Endothelial cell of umbilical vein (primary cell): ENCODE results near the gene PPM1H. TPM values are rescaled to one million over a fixed set of nuclear protein-coding genes. Genes with fewer than 3 reads are reported as not detected.

Experiments
- BruUV-seq: library from RNA; stranded (reverse); fragments of 400-500 nt; replicated peaks from 2 replicates; lab custom pipeline; 2021; lab: Mats Ljungman, UMichigan
- CTCF ChIA-PET: fragments of 300-600, 350-600 bp; sonication (Branson Sonifier 250); formaldehyde crosslinking; loops from one replicate; lab custom pipeline; 2021; ENCODE audit warnings: antibody characterized with exemption, inconsistent platforms; lab: Charles Lee
- POLR2A ChIA-PET: fragments of 300-600, 350-600 bp; sonication (Branson Sonifier 250); formaldehyde crosslinking; loops from one replicate; lab custom pipeline; 2021; ENCODE audit warnings: antibody characterized with exemption, inconsistent platforms; lab: Charles Lee
- DNase-seq: peaks from one replicate; pipeline ENCODE4 v3.0.0-alpha.2; 2011; ENCODE audit warnings: low read depth, low spot score
- FAIRE-seq: peaks from 2 replicates; lab custom pipeline; 2011; peaks lifted over from hg19 to GRCh38; lab: Jason Lieb, UNC
- H2AFZ ChIP-seq: 2 replicates; pipeline ENCODE4 v1.6.0; 2012; ENCODE audit warnings: low read depth, low read length, control low read depth, inconsistent platforms
- H3K27ac ChIP-seq: 2 replicates; pipeline ENCODE4 v1.5.1; 2011; ENCODE audit warnings: low read depth, mild to moderate bottlenecking, control low read depth, low read length, moderate library complexity; ENCODE audit not compliant: insufficient read depth
- H3K27me3 ChIP-seq, 2 experiments: 2 replicates each; pipeline versions ENCODE4 v1.6.0 to v1.6.1; 2011; ENCODE audit warnings: low read length in 2 of 2, mixed read lengths in 1 of 2; ENCODE audit not compliant: control insufficient read depth in 2 of 2, insufficient read depth in 2 of 2
- H3K36me3 ChIP-seq, 2 experiments: 2 replicates in 1 of 2; 3 replicates in 1 of 2; pipeline ENCODE4 v1.5.1; 2011; ENCODE audit warnings: low read length in 2 of 2, mild to moderate bottlenecking in 1 of 2, moderate library complexity in 1 of 2; ENCODE audit not compliant: control insufficient read depth in 2 of 2, insufficient read depth in 2 of 2; ENCODE audit errors: extremely low read depth in 1 of 2
- H3K4me1 ChIP-seq: 3 replicates; pipeline ENCODE4 v1.5.1; 2011; ENCODE audit warnings: mild to moderate bottlenecking, low read length; ENCODE audit not compliant: control insufficient read depth, insufficient read depth; ENCODE audit errors: extremely low read depth
- H3K4me2 ChIP-seq: 2 replicates; pipeline ENCODE4 v1.6.1; 2011; ENCODE audit warnings: low read length, control low read depth, mixed read lengths; ENCODE audit not compliant: insufficient read depth
- H3K4me3 ChIP-seq, 3 experiments: fragments of 200-600 bp in 1 of 3; sonication (generic), shearing (Covaris generic) in 1 of 3; replicated peaks in 1 of 3; 2 replicates each; pipeline ENCODE4 v1.5.1; 2011 to 2016; ENCODE audit warnings: control low read depth in 3 of 3, low read length in 3 of 3, mild to moderate bottlenecking in 2 of 3, inconsistent platforms in 1 of 3, low read depth in 1 of 3, moderate library complexity in 1 of 3; ENCODE audit not compliant: insufficient read depth in 1 of 3
- H3K79me2 ChIP-seq: 2 replicates; pipeline ENCODE4 v1.6.0; 2012; ENCODE audit warnings: low read length, inconsistent platforms; ENCODE audit not compliant: control insufficient read depth, insufficient read depth
- H3K9ac ChIP-seq: replicated peaks from 2 replicates; pipeline ENCODE3; 2011; ENCODE audit warnings: low read length, control low read depth; ENCODE audit not compliant: insufficient read depth; ENCODE audit errors: extremely low read depth
- H3K9me1 ChIP-seq: replicated peaks from 3 replicates; pipeline ENCODE4 v1.6.0; 2011; ENCODE audit warnings: mild to moderate bottlenecking, low read length; ENCODE audit not compliant: control insufficient read depth, insufficient read depth; ENCODE audit errors: extremely low read depth
- H3K9me3 ChIP-seq: replicated peaks from 2 replicates; pipeline ENCODE4 v1.5.1; 2012; ENCODE audit warnings: low read length, inconsistent platforms; ENCODE audit not compliant: control insufficient read depth, insufficient read depth
- H4K20me1 ChIP-seq: replicated peaks from 2 replicates; pipeline ENCODE3; 2011; ENCODE audit warnings: mild to moderate bottlenecking, low read length; ENCODE audit not compliant: control insufficient read depth, insufficient read depth; ENCODE audit errors: extremely low read depth
- EZH2 ChIP-seq: IDR thresholded peaks from 2 replicates; pipeline ENCODE4 v1.6.1; 2012; ENCODE audit warnings: borderline replicate concordance, low read depth, mild to moderate bottlenecking, moderate library complexity, low read length, inconsistent platforms; ENCODE audit not compliant: severe bottlenecking
- FOS ChIP-seq: IDR thresholded peaks from 2 replicates; pipeline ENCODE4 v1.6.1; 2011; ENCODE audit warnings: mild to moderate bottlenecking, low read length, moderate library complexity, borderline replicate concordance; ENCODE audit not compliant: insufficient read depth
- GATA2 ChIP-seq: IDR thresholded peaks from 2 replicates; pipeline ENCODE4 v1.7.0; 2011; ENCODE audit warnings: low read depth, mild to moderate bottlenecking, moderate library complexity, mixed read lengths, low read length; ENCODE audit not compliant: insufficient read length, insufficient read depth
- JUN ChIP-seq: IDR thresholded peaks from 2 replicates; pipeline ENCODE4 v1.6.1; 2011; ENCODE audit warnings: borderline replicate concordance, low read depth; ENCODE audit not compliant: insufficient read length, insufficient read depth
- MAX ChIP-seq: IDR thresholded peaks from 2 replicates; pipeline ENCODE4 v1.6.1; 2011; ENCODE audit not compliant: insufficient read depth, insufficient read length
- MYC ChIP-seq: IDR thresholded peaks from one replicate; pipeline ENCODE4 v1.6.1; 2011; ENCODE audit warnings: mild to moderate bottlenecking, low read depth, low read length
- POLR2A ChIP-seq: IDR thresholded peaks from 2 replicates; pipeline ENCODE4 v1.6.1; 2012; ENCODE audit warnings: low read depth, mild to moderate bottlenecking, control low read depth, low read length
- POLR2AphosphoS5 ChIP-seq: IDR thresholded peaks from 2 replicates; pipeline ENCODE4 v1.6.1; 2012; ENCODE audit warnings: low read depth, mild to moderate bottlenecking, control low read depth, low read length, moderate library complexity; ENCODE audit not compliant: insufficient read depth
- dilution Hi-C: fragments of 300-500 bp; cut with MboI; formaldehyde crosslinking; loops from one replicate; pipeline ENCODE4 v1.15.0; 2019; ENCODE audit warnings: low sequenced_read_pairs; ENCODE audit not compliant: extremely low pct_ligation_motif_present
- intact Hi-C: fragments of 100-400 bp; cut with micrococcal nuclease; formaldehyde crosslinking; loops from one replicate; pipeline ENCODE4 v1.10.0; 2022
- polyA plus RNA-seq, 4 experiments: library from polyadenylated mRNA; depleted of rRNA in 3 of 4; stranded (reverse) in 3 of 4; unstranded in 1 of 4; fragments of >200 nt; gene quantifications; 2 replicates each; pipeline versions ENCODE4 v1.2.1 to v1.2.3, GENCODE V29; 2011 to 2012; ENCODE audit warnings: missing spikeins in 1 of 4
- total RNA-seq: library from RNA; stranded (reverse); gene quantifications from 2 replicates; pipeline ENCODE4 v1.2.3, GENCODE V29; 2021
- TF ChIP-seq, protein P1 (sequence below), 2 donors: IDR thresholded peaks; 1 replicate in 1 of 2; 2 replicates in 1 of 2; pipeline ENCODE4 v1.5.1; 2011; ENCODE audit warnings: low read length in 2 of 2, mild to moderate bottlenecking in 2 of 2, moderate library complexity in 2 of 2, control low read depth in 1 of 2, inconsistent platforms in 1 of 2, low read depth in 1 of 2; ENCODE audit not compliant: insufficient read depth in 1 of 2; ENCODE audit errors: extremely low read depth in 1 of 2

PPM1H gene
- total and polyA plus RNA-seq, 2 donors (not counting 3 experiments of a cell fraction or from before 2014, with no cell fraction given) = 1.0 to 7.2 TPM

DNA sequence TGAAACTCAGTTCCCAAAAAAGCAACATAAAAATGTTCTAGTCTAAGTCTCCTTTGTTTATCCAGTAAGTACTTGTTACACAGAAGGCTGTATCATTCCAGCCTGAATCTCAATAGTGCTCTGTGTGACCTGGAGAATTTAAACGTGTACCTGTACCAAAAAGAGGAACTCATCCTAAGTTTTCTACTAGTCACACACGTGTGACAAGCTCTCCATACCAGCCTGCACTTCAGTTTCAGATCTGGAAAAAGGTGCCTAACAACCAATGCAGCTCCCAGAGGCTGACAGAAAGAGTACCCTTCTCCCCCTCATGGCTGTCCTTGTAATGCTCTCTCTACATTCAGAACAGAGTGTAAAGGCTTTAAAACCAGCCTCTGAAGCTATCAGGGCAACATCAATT, 27.4 kb downstream of the PPM1H start:
- BruUV-seq = no TSS peak
- no peak for FAIRE-seq

GRCh38 chr12:62907078-62907477, 27.9 kb downstream of the PPM1H start:
- Histone ChIP-seq H4K20me1 (no peaks in the 10 kb centered on the region), H3K9me3 (no peaks in the 10 kb centered on the region), H3K4me3 (no peak overlapping the region), H3K36me3 (no peaks in the 10 kb centered on the region), H3K79me2 (no peaks in the 10 kb centered on the region), H3K9ac (no peak overlapping the region), H3K4me2 (no peak overlapping the region), H3K9me1 (no peaks in the 10 kb centered on the region), H3K4me1 (peaks cover 11% of the 10 kb centered on the region), H2AFZ (no peak overlapping the region), H3K27me3 (peaks cover 3% of the 10 kb centered on the region in 2 experiments), H3K27ac (no peak overlapping the region)
- dilution Hi-C loops = no loop called here
- intact Hi-C loops = no loop called here
- POLR2A ChIA-PET = no interaction called here
- CTCF ChIA-PET = interaction anchor here (1.0 kb wide), 1 partner anchor 11 kb away, joined by 3 read pairs; no protein-coding TSS in a partner anchor
- TF ChIP-seq MAX (no peak), EZH2 (no peak), JUN (no peak), FOS (no peak), POLR2A (no peak), MYC (no peak), GATA2 (no peak), POLR2AphosphoS5 (no peak)
- TF ChIP-seq, protein P1, sequence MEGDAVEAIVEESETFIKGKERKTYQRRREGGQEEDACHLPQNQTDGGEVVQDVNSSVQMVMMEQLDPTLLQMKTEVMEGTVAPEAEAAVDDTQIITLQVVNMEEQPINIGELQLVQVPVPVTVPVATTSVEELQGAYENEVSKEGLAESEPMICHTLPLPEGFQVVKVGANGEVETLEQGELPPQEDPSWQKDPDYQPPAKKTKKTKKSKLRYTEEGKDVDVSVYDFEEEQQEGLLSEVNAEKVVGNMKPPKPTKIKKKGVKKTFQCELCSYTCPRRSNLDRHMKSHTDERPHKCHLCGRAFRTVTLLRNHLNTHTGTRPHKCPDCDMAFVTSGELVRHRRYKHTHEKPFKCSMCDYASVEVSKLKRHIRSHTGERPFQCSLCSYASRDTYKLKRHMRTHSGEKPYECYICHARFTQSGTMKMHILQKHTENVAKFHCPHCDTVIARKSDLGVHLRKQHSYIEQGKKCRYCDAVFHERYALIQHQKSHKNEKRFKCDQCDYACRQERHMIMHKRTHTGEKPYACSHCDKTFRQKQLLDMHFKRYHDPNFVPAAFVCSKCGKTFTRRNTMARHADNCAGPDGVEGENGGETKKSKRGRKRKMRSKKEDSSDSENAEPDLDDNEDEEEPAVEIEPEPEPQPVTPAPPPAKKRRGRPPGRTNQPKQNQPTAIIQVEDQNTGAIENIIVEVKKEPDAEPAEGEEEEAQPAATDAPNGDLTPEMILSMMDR (IDR thresholded peaks at IDR 0.05; ENCODE audit: extremely low read depth in 1 of 2, insufficient read depth in 1 of 2, low read depth in 1 of 2, low read length in 2 of 2) = no peak
- no TSS peak for BruUV-seq
- no peak for DNase-seq
- no peak for FAIRE-seq

More for the DNA sequence above, 27.4 kb downstream of the PPM1H start:
- no peaks in the 10 kb centered on the region for H3K36me3 ChIP-seq
- H3K4me1 ChIP-seq = peaks cover 11% of the 10 kb centered on the region
- dilution Hi-C loops (no loop called here), intact Hi-C loops (no loop called here)
- no peak for TF ChIP-seq FOS
- TF ChIP-seq, protein P1 (IDR thresholded peaks at IDR 0.05; ENCODE audit: extremely low read depth in 1 of 2, insufficient read depth in 1 of 2, low read depth in 1 of 2, low read length in 2 of 2) = no peak
- no peak overlapping the region for H3K4me2 ChIP-seq
- no peak overlapping the region for H3K27ac ChIP-seq
- no peak overlapping the region for H3K4me3 ChIP-seq
- H3K9ac ChIP-seq = no peak overlapping the region
- no peaks in the 10 kb centered on the region for H3K9me1 ChIP-seq
- DNase-seq = no peak
- no peaks in the 10 kb centered on the region for H3K9me3 ChIP-seq
- ChIA-PET POLR2A (no interaction called here), CTCF (no interaction called here)
- H4K20me1 ChIP-seq = no peaks in the 10 kb centered on the region
- no peaks in the 10 kb centered on the region for H3K79me2 ChIP-seq
- H3K27me3 ChIP-seq = peaks cover 3 to 7% of the 10 kb centered on the region in 2 experiments
- H2AFZ ChIP-seq = no peak overlapping the region
